HG03520 (cell line): ENCODE results near the gene KRT83.
"Not testable (repeated sequence)": the region's sequence is repeated elsewhere in the genome, so short reads cannot be mapped to it uniquely, and the experiment has no call there.

ENCODE experiments used
- ATAC-seq: cut with Tn5 transposase; IDR thresholded peaks from one replicate; pipeline ENCODE4 v1.9.1; 2021; ENCODE audit warnings: mild to moderate bottlenecking, moderate library complexity; ENCODE audit not compliant: unreplicated experiment

Gene KRT83

DNA sequence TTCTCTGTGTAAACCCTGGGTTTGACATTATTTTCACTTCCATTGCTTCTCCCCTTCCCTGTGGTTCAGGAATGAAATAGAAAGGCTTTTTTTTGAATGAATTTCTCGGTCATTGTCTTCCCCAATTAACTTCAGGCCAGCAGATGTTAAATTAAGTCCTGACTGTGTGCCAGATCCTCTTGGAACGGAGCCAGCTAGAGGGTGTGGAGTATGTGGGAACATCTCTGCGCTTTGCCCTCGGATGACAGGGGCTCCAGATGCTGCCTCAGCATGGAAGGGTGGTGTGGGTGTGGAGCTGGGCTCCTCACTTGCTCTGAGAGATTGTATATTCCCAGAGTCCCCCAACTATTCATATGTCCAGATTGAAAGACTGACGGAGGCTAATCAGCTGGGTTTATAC lies 33.0 kb upstream of the KRT83 start:
- ATAC-seq: no peak

DNA sequence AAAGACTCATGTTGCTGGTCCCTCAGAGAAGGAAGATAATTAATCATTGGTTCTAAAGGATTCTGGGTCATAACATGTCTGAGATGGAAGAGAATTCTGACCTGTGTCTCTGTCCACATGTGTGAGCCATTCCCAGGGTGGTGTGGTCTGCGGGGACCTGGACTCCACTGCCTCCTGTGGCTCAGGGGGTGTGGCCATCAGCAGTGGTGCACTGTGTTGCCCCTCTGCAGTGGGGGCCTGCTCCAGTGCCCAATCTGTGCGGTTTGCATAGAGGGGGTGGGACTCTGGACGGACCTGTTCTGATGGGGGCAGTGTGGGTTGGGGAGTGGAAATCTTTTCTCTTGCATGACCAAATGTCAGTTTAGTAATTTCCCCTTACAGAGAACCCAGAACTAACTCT lies 32.6 kb upstream of the KRT83 start:
- ATAC-seq: no peak

DNA sequence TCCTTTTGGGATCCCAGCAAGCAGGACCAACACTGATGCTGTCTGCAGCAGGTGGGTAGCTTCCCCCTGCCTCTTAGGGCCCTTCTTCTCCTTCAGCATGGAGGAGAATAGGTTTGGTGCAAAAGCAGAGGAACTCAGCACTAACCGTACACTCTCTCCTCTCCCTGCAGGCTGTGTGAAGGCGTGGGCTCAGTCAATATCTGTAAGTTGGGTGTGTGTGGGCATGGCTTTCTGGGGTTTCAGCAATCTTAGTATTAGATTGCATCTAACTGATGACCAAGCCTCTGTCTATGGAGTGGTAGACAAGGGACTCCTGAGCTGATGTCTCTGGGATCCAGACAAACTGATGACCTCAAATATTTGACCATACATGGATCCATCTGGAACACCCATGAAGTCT lies 31.8 kb upstream of the KRT83 start:
- ATAC-seq: no peak

DNA sequence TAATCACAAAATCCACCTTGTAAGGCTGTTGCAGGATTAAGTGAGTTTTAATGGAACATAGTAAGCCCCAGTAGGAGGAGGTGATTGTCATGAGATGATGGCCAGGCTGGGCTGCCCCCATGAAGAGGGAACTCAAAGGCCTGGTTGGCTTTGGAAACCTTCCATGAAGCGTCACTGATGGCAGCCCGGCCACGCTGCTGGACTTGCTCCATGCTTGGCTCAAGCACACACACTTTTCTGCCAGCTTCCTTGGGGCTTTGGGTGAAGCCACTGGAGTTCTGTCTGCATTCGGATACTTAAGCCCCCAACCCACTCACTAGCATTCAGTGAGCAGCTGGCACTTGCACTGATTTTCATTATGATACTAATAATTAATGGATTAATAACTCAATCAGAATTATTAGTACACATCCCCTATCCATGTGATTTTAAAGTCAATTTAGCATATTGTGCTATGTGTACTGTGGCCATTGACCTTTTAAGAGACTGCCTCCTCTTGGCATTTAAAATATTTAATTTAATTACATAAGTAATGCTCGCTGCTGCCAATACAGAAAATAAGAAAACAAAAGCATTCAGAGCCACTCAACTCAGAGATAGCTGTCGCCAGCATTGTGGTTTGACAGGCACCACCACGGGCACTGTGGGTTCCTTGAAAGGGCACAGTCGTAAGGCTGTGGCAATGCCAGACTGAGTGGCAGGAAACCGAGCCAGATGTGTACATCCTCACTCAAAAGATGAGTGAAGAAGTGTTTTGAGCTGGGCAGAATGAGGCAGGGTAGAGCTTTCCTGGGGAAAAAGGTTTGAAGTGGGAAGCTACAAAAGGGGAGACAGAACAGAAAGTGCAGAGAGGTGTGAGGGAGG lies 30.2 kb upstream of the KRT83 start:
- ATAC-seq: no peak

DNA sequence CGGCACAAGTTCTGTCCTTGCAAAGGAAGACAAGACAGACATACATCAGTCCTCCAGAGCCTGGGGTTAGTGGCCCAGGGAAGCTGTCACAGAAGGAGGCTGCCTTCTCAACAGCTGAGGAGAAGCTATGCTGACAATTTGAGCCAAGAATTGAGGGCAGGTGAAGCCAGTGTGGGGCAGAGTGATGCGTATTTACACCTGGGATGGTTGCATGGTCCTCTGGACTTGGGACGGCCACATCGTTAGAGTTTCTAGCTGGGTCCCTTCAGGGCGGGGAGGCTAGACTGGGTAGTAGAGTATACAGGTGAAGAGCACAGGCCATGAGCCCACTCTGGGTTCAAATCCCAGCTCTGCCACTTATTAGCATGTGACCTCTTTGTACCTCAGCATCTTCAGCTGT lies 29.6 kb upstream of the KRT83 start:
- no peak for ATAC-seq

DNA sequence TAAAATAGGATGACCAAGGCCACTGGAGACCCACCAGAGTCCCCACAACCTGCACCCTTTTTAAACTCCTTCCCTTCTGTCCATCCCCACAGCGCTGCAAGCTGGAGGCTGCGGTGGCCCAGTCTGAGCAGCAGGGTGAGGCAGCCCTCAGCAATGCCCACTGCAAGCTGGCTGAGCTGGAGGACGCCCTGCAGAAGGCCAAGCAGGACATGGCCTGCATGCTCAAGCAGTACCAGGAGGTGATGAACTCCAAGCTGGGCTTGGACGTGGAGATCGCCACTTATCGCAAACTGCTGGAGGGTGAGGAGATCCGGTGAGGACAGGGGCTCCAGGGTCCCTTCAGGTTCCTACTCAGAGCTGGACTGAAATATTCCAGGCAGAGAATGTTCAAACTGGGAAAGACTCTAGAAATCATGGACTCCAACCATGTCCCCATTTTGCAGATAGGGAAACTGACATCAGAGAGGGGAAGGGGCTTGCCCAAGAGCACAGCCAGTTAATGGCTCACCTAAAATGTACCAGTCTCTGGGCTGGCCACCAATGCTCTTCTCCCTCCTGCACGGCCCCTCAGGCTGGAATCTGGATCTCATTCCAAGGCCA lies 28.9 kb upstream of the KRT83 start:
- no peak for ATAC-seq

DNA sequence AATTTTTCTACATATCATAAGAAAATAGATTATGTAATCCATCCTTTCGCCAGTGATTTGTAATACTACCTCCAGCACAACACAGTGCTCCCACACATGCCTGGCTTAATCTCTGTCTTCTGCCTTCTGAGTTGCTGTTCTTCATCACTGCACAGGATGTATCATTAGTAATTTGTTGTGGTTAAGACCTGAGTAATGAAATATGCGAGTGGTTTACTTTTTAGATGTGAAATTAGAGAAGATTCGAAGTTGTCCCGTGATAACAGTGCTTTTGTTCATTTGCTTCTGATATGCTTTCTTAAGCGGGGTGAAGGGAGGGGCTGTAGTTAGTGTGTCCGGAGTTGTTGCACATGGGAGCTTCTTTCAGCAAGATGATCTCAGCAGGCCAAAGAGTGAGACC lies 28.0 kb upstream of the KRT83 start:
- no peak for ATAC-seq

DNA sequence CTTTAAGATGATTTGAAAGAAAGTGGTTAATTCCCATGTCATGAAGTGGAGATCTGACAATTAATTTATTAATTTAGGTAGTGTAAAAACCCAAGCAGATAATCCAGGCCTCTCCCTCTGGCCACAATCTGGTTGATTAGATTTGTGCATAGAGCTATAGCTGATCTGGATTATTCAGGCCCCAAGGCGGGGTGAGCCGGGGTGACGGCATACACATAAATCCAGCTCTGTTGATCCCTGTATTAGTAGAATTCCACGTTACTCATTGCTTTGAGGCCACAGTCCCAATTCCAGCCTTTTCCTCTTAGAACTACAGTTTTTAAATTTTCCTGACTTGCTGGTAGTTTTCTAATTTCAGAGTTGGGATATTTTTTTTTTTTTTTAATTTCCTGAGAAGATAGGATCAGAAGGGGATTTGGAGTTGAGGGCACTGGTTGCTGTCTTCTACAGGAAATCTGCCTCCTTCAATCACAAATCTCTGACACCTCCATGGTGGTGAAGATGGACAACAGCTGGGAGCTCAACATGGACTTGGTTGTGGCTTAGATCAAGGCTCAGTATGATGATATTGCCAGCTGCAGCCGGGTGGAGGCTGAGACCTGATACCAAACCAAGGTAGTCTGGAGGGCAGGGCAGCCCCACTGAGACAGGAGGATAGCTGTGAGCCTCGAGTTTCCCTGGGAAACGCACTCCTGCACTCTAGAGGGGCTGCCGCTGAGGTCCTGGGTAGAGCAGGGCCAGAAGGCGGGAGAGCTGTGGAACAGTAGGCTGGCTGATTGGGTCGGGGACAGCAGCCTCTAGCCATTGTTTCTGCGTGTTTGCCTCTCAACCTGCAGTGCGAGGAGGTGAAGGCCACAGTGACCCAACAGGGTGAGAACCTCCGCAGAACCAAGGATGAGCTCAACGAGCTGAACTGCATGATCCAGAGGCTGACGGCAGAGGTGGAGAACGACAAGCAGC lies 26.6 kb upstream of the KRT83 start:
- no peak for ATAC-seq

DNA sequence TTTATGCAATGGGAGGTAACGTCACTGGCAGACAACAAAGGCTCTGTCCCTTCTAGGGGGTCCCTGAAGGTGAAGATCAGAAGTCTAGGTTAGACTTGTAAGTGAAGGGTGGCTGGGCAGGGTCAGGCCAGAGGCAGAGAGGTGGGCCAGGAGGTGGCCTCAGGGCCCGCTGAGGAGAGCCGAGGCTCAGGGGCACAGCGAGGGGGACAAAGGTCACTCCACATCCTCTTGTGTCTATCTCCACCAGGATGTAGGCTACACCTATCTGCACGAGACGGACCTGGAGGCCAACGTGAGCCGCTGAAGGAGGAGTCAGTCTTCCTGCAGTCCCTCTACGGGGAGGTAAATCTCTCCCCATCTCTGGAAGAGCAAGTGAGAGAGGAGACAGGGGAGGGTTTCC lies 25.8 kb upstream of the KRT83 start:
- no peak for ATAC-seq

DNA sequence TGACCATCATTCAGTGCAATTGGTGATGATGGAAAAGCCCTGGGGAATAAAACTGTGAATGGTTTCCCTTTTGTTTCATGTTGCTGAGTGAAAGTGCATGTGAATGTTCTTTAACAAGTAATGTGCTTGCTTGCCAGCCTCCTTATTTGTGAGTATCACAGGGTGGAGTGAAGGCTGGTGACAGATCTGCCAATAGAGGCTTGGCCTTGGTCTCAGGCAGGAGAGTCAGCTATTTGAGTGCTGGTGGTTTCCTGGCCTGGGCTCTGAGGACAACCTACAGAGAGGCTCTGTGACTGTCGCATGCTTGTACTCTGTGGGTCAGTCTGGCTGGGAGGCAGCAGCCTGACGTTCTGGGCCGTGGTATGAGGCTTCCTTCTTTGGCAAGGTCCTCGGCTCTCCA lies 25.4 kb upstream of the KRT83 start:
- ATAC-seq: no peak

DNA sequence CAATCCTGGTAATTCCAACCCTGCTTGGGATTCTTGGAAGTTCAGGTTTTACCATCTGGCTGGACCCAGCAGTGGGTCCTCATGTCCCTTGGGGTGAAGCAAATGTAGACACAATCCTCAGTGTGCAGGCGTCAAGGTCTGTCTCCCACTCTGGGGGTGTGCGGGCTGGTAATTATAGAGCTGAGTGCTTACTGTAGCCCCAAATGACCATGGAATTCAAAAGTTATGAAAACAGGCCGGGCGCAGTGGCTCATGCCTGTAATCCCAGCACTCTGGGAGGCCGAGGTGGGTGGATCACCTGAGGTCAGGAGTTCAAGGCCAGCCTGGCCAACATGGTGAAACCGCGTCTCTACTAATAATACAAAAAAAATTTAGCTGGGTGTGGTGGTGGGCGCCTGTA lies 23.8 kb upstream of the KRT83 start:
- not testable (repeated sequence) for ATAC-seq

DNA sequence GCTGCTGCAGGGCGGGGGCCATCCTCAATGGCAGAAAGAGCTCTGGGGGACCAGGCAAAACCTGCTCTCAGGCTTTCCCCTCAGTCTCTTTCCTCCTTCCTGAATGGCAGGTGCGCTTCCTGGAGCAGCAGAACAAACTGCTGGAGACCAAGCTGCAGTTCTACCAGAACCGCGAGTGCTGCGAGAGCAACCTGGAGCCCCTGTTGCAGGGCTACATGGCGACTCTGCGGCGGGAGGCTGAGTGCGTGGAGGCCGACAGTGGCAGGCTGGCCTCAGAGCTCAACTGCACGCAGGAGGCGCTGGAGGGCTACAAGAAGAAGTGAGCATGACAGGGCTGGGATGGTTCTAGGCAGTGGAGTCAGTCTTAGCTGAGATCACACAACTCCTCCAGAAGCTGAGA lies 22.9 kb upstream of the KRT83 start:
- no peak for ATAC-seq

DNA sequence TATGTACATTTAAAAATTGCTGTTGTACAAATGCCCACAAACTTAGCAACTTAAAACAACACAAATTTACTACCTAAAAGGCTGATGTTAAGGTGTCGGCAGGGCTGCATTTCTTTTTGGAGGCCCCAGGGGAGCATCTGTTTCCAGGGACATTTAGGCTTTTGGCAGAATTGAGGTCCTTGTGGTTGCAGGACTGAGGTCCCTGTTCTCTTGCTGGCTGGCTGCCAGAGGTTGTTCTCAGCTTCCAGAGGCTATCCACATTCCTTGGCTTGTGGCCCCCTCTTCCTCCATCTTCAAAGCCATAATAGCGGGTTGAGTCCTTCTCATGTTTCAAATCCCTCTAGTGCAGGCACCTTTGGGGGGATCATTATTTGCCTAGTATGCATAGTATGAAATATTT lies 22.4 kb upstream of the KRT83 start:
- ATAC-seq: no peak

DNA sequence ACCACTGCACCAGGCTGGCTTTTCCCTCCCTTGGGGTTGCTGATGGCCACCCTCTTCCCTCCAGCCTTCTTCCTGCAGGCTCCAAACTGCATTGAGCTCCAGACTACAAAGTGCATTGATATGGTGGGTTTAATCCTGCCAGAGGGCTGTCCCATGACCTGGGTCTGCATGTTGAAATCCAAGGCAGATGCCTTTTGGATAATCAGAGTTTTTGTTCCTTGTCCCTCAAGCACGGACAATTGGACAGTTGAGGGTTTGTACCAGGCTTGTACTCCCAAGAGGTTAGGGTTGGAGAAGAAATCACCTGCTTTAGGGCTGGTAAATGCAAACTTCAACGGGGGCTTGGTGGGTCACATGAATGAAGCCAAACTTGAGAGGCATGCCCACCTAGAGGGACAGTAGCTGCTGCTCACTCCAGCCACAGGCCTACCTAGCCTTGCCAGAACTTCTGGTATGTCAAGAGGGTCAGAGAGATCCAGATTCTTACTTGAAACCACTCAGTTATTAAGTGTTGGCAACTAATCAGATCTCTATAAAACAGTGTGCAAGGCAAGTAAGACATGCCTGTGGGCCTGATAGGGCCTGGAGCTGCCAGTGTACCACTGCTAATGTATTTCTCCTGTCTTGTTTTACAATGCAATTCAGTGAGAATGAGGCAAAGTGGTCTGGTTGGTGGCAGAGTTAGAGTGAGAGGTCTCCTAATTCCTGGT lies 21.7 kb upstream of the KRT83 start:
- ATAC-seq: no peak

DNA sequence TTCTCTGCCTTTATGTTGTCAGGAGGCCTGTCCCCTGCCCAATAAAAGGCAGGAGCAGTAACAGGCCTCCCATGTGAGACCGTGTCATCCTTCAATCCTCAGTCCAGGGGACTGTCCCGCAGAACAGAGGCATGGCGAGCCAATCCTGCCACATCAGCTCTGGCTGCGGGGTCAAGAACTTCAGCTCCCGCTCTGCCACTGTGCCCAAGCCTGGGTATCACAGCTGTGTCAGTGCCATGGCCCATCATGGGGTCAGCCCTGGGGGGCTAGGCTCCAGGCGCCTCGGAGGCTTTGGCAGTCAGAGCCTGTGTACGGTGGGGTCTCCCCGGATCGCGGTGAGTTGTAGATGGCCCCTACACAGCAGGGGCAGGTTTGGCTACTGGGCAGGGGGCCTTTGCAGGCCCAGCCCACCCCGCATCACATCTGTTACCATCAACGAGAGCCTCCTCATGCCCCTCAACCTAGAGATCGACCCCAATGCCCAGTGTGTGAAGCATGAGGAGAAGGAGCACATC lies 19.9 kb upstream of the KRT83 start:
- ATAC-seq: no peak

DNA sequence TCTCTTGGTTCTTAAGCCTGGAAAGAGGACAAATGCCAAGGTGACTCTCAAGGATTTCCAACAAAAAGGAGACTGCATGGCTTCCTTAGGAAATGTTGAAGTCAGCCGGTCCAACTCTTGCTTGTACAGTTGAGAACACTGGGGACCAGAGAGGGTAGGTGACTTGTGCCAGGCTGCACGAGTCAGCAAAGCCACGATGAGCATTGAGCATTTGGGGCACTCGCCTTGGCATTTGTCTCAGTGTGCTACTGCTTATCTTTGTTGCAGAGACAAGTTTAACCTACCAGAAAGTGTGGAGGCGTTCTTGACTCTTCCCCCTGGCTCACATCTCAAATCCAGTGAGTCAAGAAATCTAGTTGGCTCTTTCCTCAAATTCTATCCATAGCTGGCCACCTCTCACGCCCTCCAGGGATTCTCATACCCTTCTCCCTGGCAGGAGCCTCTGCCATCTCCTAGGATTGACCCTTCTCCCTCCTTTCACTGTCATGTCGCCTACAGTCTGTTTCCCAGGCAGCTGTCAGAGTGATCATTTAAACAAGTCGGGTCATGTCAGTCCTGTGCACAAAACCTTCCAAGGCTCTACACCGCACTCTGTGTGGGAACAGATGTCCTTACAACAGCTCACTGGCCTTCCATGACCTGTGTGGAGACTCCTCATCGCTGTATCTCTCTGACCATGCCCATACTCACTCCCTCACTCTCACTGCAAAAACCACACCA lies 17.2 kb upstream of the KRT83 start:
- no peak for ATAC-seq

DNA sequence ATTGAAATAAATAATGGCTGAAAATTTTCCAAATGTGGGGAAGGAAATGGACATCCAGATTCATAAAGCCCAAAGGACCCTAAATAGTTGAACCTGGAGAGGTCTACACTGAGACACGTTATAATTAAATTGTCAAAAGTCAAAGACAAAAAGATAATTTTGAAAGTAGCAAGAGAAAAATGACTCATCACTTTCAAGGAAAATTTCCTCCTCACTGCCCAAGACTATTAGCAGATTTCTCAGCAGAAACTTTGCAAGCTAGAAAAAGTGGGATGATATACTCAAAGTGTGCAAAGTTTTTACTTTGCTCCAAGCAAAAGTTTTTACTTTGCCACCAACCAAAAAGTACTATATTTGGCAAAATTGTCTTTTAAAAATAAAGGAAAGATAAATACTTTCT lies 15.9 kb upstream of the KRT83 start:
- no peak for ATAC-seq

DNA sequence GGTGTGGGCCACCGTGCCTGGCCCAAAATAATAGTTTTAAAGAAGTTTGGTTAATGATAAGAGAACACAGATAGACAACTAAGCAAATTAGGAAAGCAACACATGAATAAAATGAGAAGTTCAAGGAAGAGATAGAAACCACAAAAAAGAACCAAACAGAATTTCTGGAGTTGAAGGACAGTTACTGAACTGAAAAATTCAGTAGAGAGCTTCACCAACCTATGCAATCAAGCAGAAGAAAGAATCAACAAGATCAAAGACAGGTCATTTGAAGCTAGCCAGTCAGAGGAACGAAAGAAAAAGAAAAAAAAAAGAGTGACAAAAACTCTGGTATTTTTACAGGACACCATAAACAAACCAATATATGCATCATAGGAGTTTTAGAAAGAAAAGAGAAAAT lies 15.4 kb upstream of the KRT83 start:
- ATAC-seq: no peak

DNA sequence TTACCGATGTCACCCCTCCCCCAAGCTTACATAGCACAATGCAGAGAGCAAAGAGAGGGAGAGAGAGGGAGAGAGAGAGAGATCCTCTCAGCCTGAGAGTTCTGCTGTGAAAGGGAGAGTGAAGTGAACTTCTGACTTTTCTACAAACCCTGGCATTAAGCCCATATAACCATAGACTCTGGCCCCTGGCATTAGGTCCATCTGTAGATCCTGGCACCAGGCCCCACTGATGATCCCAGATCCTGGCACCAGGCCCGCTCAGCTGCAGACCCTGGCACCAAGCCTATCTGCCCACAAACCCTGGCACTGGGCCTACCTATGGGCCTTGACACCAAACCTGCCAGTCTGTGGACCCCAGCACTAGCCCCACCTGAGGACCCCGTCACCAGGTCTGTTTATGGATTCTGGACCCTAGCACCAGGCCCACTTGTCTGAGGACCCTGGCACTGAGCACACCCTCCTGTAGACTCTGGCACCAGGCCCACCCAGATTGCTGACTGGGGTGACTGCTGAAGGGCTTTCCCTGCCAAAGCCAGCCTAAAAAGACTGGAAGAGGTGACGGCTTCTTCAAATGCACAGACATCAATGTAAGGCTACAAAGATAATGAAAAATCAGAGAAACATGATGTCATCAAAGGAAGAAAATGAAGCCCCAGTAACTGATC lies 14.5 kb upstream of the KRT83 start:
- ATAC-seq: no peak

DNA sequence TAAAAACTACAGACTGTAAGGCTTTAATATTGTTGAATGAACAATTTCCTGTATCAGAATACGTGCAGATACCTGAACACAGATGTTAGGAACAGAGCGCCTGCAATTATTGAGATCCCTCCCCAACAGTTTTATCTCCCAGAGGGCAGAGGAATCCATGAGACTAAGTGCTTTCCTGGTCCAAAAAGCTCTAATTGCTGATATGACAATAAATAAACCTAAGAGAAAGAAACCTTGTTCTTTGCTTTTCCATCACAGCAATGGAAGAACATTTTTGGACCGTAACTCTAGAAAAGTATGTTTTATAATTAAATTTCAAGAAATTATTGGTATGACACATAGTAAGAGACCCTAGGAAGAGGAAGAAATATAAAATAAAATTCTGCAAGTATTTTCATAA lies 13.0 kb upstream of the KRT83 start:
- ATAC-seq: no peak
